ENCODE measurements around the gene DOHH. TPM values are rescaled to one million over a fixed set of nuclear protein-coding genes. Genes with fewer than 3 reads are reported as not detected.

DOHH gene
- total RNA-seq, 1 donor, result 8.3 TPM

DNA sequence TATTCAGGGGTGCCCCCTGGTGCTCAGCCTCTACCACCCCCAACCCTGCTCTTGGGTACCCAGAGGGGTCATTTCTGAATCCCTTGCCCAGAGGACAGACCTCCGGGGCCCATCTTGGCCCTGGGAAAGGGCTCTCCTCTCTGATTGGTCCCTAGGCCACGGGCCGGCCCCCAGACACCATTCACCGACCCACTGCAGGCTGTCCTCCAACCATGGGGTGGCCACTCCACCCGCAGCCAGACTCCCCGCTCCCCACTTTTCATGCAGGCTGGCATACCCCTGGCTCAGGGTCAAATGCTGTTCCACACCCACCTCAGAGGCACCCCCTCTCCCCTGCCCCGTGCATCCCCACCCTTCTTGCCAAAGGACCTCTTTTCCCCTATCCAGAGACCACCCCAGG lies 34.9 kb downstream of the DOHH start:
- Histone ChIP-seq H3K4me2 (ENCODE audit: insufficient read depth, low read length) (no peak overlapping the region), H3K9me3 (ENCODE audit: low read depth, low read length) (no peaks in the 10 kb centered on the region), H3K4me3 (ENCODE audit: insufficient read depth, low read length) (no peak overlapping the region), H3K4me1 (ENCODE audit: insufficient read depth, low read length) (no peaks in the 10 kb centered on the region), H3K36me3 (ENCODE audit: insufficient read depth, low read length) (peaks cover 20% of the 10 kb centered on the region), H4K20me1 (ENCODE audit: insufficient read depth, low read length) (peaks cover 22% of the 10 kb centered on the region), H2AFZ (ENCODE audit: low read length) (no peak overlapping the region), H3K79me2 (ENCODE audit: insufficient read depth, low read length) (peaks cover 8% of the 10 kb centered on the region), H3K27me3 (ENCODE audit: insufficient read depth, low read length) (no peaks in the 10 kb centered on the region), H3K27ac (ENCODE audit: low read depth, low read length) (no peak overlapping the region)
- DNase-seq (ENCODE audit: insufficient read length, low spot score, missing footprints), result peak; percentile 70
- no peak for TF ChIP-seq CTCF (IDR thresholded peaks at IDR 0.05; ENCODE audit: extremely low read depth, low read depth, low read length)

GRCh38 chr19:3464587-3465235 lies 35.8 kb downstream of the DOHH start:
- H3K4me2 ChIP-seq (ENCODE audit: insufficient read depth, low read length), result no peak overlapping the region
- H3K27ac ChIP-seq (ENCODE audit: low read depth, low read length), result no peak overlapping the region
- no peak for TF ChIP-seq CTCF (IDR thresholded peaks at IDR 0.05; ENCODE audit: extremely low read depth, low read depth, low read length)
- H3K9me3 ChIP-seq (ENCODE audit: low read depth, low read length), result no peaks in the 10 kb centered on the region
- H3K36me3 ChIP-seq (ENCODE audit: insufficient read depth, low read length), result peaks cover 28% of the 10 kb centered on the region
- no peaks in the 10 kb centered on the region for H3K27me3 ChIP-seq (ENCODE audit: insufficient read depth, low read length)
- peaks cover 6% of the 10 kb centered on the region for H3K4me1 ChIP-seq (ENCODE audit: insufficient read depth, low read length)
- H2AFZ ChIP-seq (ENCODE audit: low read length), result no peak overlapping the region
- peak; percentile 87 for DNase-seq (ENCODE audit: insufficient read length, low spot score, missing footprints)
- peaks cover 13% of the 10 kb centered on the region for H3K79me2 ChIP-seq (ENCODE audit: insufficient read depth, low read length)
- no peak overlapping the region for H3K4me3 ChIP-seq (ENCODE audit: insufficient read depth, low read length)
- peaks cover 25% of the 10 kb centered on the region for H4K20me1 ChIP-seq (ENCODE audit: insufficient read depth, low read length)

DNA sequence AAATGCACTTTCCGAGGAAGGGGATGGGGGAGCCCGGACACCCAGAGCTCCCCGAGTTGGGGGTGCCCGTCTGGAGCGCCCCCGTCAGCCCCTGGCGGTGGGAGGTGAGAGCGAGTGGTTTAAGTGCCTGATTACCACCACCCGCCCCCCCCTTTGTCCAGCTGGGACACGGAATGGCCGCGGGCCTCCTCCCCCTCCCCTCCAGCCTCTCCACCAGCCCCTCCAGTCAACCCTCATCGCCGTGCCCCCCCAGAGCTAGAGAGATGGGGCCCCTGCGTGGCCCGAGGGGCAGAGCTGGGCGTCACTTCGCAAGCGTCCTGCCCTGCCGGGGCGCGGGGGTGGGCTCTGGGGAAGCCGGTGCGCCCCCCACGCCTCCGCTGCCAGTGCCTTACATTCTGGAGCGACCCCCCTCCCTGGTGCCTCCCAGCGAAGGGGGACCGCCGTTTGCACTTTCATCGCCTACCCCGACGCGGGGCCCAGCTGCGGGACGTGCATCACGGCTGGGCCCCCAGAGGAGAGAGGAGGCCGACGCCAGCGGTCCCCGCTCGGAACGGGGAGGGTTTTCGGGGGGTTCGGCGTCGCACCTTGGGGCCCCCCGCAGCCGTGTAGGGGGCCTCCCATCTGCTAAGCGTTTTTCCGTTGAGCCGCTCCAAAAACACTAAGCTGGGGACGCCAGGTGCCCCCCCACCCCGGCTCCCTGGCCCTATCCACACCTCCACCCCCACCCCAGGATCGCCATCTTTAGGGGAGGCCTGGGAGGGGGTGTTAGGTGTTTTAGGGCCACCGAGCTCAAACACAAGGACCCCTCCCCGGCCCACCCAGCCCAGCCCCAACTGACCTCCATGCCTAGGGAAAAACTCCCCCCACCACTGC lies 36.5 kb downstream of the DOHH start:
- peaks cover 13% of the 10 kb centered on the region for H3K4me1 ChIP-seq (ENCODE audit: insufficient read depth, low read length)
- H3K79me2 ChIP-seq (ENCODE audit: insufficient read depth, low read length), result peaks cover 19% of the 10 kb centered on the region
- H4K20me1 ChIP-seq (ENCODE audit: insufficient read depth, low read length), result peaks cover 23% of the 10 kb centered on the region
- peaks cover 28% of the 10 kb centered on the region for H3K36me3 ChIP-seq (ENCODE audit: insufficient read depth, low read length)
- TF ChIP-seq CTCF (IDR thresholded peaks at IDR 0.05; ENCODE audit: extremely low read depth, low read depth, low read length), result no peak
- no peak overlapping the region for H3K4me3 ChIP-seq (ENCODE audit: insufficient read depth, low read length)
- peak; percentile 63 for DNase-seq (ENCODE audit: insufficient read length, low spot score, missing footprints)
- no peaks in the 10 kb centered on the region for H3K27me3 ChIP-seq (ENCODE audit: insufficient read depth, low read length)
- H3K4me2 ChIP-seq (ENCODE audit: insufficient read depth, low read length), result no peak overlapping the region
- no peak overlapping the region for H2AFZ ChIP-seq (ENCODE audit: low read length)
- H3K27ac ChIP-seq (ENCODE audit: low read depth, low read length), result no peak overlapping the region
- no peaks in the 10 kb centered on the region for H3K9me3 ChIP-seq (ENCODE audit: low read depth, low read length)
